ENCODE measurements around the gene SLC9C1.

GRCh38 chr3:112233083-112233482, 60.9 kb downstream of the SLC9C1 start:
- TF ChIP-seq CTCF (IDR thresholded peaks at IDR 0.05) = no peak
- no peak for TF ChIP-seq POLR2A (IDR thresholded peaks at IDR 0.05)
